H1 (cell line): ENCODE measurements around the gene PAX5. TPM values are rescaled to one million over a fixed set of nuclear protein-coding genes. Genes with fewer than 3 reads are reported as not detected.
A peak's percentile ranks its signal among the peaks of the same experiment; 100 is the strongest.

Source experiments
- CTCF ChIA-PET: fragments of 300-600 bp; sonication (Branson Sonifier 250); formaldehyde crosslinking; loops from one replicate; lab custom pipeline; 2021; ENCODE audit not compliant: partially characterized antibody; lab: Charles Lee
- POLR2A ChIA-PET: fragments of 300-600 bp; sonication (Branson Sonifier 250); formaldehyde crosslinking; loops from one replicate; lab custom pipeline; 2021; ENCODE audit warnings: inconsistent platforms; ENCODE audit not compliant: partially characterized antibody; lab: Charles Lee
- DNase-seq, 2 experiments: peaks; one replicate each; pipeline versions ENCODE4 v3.0.0 to v3.0.0-alpha.2; 2010 to 2022; ENCODE audit warnings: low spot score in 2 of 2, low read depth in 1 of 2, mixed read lengths in 1 of 2
- FAIRE-seq: peaks from 2 replicates; lab custom pipeline; 2011; peaks lifted over from hg19 to GRCh38; lab: Jason Lieb, UNC
- H2AFZ ChIP-seq: 2 replicates; pipeline ENCODE4 v1.8.1; 2012; ENCODE audit warnings: low read length, inconsistent platforms
- H2AK5ac ChIP-seq: 2 replicates; pipeline ENCODE4 v1.6.1; 2013; ENCODE audit warnings: low read depth, low read length
- H2BK120ac ChIP-seq: replicated peaks from 2 replicates; pipeline ENCODE3; 2013; ENCODE audit warnings: low read depth, low read length, inconsistent platforms
- H2BK12ac ChIP-seq: 2 replicates; pipeline ENCODE4 v1.6.1; 2013; ENCODE audit warnings: low read depth, low read length
- H2BK15ac ChIP-seq: 2 replicates; pipeline ENCODE4 v1.6.1; 2013; ENCODE audit warnings: low read length
- H2BK20ac ChIP-seq: 2 replicates; pipeline ENCODE4 v1.6.1; 2013; ENCODE audit warnings: low read length
- H2BK5ac ChIP-seq: 2 replicates; pipeline ENCODE4 v1.6.1; 2013; ENCODE audit warnings: low read depth, low read length
- H3K14ac ChIP-seq: 2 replicates; pipeline ENCODE4 v1.6.1; 2013; ENCODE audit warnings: inconsistent platforms; ENCODE audit not compliant: insufficient read length
- H3K18ac ChIP-seq: 2 replicates; pipeline ENCODE4 v1.6.1; 2013; ENCODE audit warnings: low read length; ENCODE audit errors: extremely low read depth
- H3K23ac ChIP-seq: 2 replicates; pipeline ENCODE4 v1.6.1; 2013; ENCODE audit warnings: inconsistent platforms; ENCODE audit not compliant: insufficient read length
- H3K23me2 ChIP-seq: 2 replicates; pipeline ENCODE4 v1.6.1; 2013; ENCODE audit warnings: low read depth, low read length
- H3K27ac ChIP-seq: 2 replicates; pipeline ENCODE4 v1.6.1; 2011; ENCODE audit warnings: low read depth, low read length, inconsistent platforms
- H3K27me3 ChIP-seq, 4 experiments: replicated peaks in 1 of 4; 1 replicate in 1 of 4; 2 replicates in 3 of 4; pipeline versions ENCODE4 v1.6.1 to v1.8.1; 2011 to 2013; ENCODE audit warnings: low read length in 3 of 4, mild to moderate bottlenecking in 3 of 4, inconsistent platforms in 2 of 4, mixed read lengths in 2 of 4, moderate library complexity in 1 of 4; ENCODE audit not compliant: control insufficient read depth in 3 of 4, insufficient read depth in 3 of 4; ENCODE audit errors: extremely low read depth in 1 of 4
- H3K36me3 ChIP-seq, 4 experiments: 2 replicates each; pipeline versions ENCODE4 v1.6.1 to v1.8.1; 2011 to 2013; ENCODE audit warnings: mild to moderate bottlenecking in 4 of 4, low read length in 3 of 4, moderate library complexity in 2 of 4, control low read depth in 1 of 4, inconsistent platforms in 1 of 4; ENCODE audit not compliant: insufficient read depth in 4 of 4, control insufficient read depth in 2 of 4
- H3K4ac ChIP-seq: replicated peaks from 2 replicates; pipeline ENCODE3; 2013; ENCODE audit warnings: low read length, low read depth, mixed read lengths, inconsistent platforms; ENCODE audit not compliant: insufficient read length
- H3K4me1 ChIP-seq, 4 experiments: replicated peaks in 1 of 4; 1 replicate in 1 of 4; 2 replicates in 3 of 4; pipeline versions ENCODE4 v1.6.1 to v1.8.1; 2011 to 2013; ENCODE audit warnings: low read length in 3 of 4, inconsistent platforms in 2 of 4, mixed read lengths in 1 of 4; ENCODE audit not compliant: insufficient read depth in 4 of 4, control insufficient read depth in 3 of 4
- H3K4me2 ChIP-seq, 2 experiments: 2 replicates each; pipeline versions ENCODE4 v1.6.1 to v1.8.1; 2011 to 2013; ENCODE audit warnings: low read depth in 2 of 2, low read length in 2 of 2, control low read depth in 1 of 2, inconsistent platforms in 1 of 2, mild to moderate bottlenecking in 1 of 2; ENCODE audit not compliant: insufficient read depth in 1 of 2
- H3K4me3 ChIP-seq, 4 experiments: fragments of 200-600, 300-600 bp in 1 of 4; sonication (generic), shearing (Covaris generic), sonication (Bioruptor Twin) in 1 of 4; 2 replicates each; pipeline versions ENCODE4 v1.5.1 to v1.8.1; 2011 to 2016; ENCODE audit warnings: low read length in 4 of 4, low read depth in 3 of 4, control low read depth in 2 of 4, inconsistent platforms in 2 of 4, mild to moderate bottlenecking in 2 of 4, mixed read lengths in 1 of 4, moderate library complexity in 1 of 4; ENCODE audit not compliant: insufficient read depth in 2 of 4; ENCODE audit errors: extremely low read depth in 1 of 4
- H3K56ac ChIP-seq: replicated peaks from 2 replicates; pipeline ENCODE3; 2013; ENCODE audit warnings: low read depth, mild to moderate bottlenecking, mixed read lengths, low read length, inconsistent platforms; ENCODE audit not compliant: insufficient read length
- H3K79me1 ChIP-seq: 2 replicates; pipeline ENCODE4 v1.6.1; 2013; ENCODE audit warnings: low read depth, low read length, control low read depth
- H3K79me2 ChIP-seq, 2 experiments: 2 replicates each; pipeline versions ENCODE4 v1.6.1 to v1.8.1; 2012 to 2013; ENCODE audit warnings: low read length in 2 of 2, mild to moderate bottlenecking in 2 of 2, inconsistent platforms in 1 of 2; ENCODE audit not compliant: insufficient read depth in 2 of 2, control insufficient read depth in 1 of 2
- H3K9ac ChIP-seq, 4 experiments: replicated peaks in 1 of 4; 1 replicate in 1 of 4; 2 replicates in 3 of 4; pipeline versions ENCODE4 v1.6.1 to v1.8.1; 2011 to 2013; ENCODE audit warnings: low read depth in 3 of 4, low read length in 3 of 4, control low read depth in 2 of 4, mild to moderate bottlenecking in 2 of 4, moderate library complexity in 2 of 4, inconsistent platforms in 1 of 4; ENCODE audit errors: extremely low read depth in 1 of 4
- H3K9me3 ChIP-seq, 2 experiments: 2 replicates each; pipeline versions ENCODE4 v1.6.1 to v1.8.1; 2012 to 2013; ENCODE audit warnings: mild to moderate bottlenecking in 2 of 2, moderate library complexity in 2 of 2, control low read depth in 1 of 2, inconsistent platforms in 1 of 2, low read depth in 1 of 2, low read length in 1 of 2, mixed read lengths in 1 of 2; ENCODE audit not compliant: insufficient read depth in 2 of 2
- H4K20me1 ChIP-seq, 2 experiments: replicated peaks in 1 of 2; 2 replicates each; pipeline versions ENCODE3 to v1.8.1; 2011 to 2013; ENCODE audit warnings: inconsistent platforms in 2 of 2, low read length in 2 of 2, mild to moderate bottlenecking in 1 of 2; ENCODE audit not compliant: insufficient read depth in 2 of 2, control insufficient read depth in 1 of 2
- H4K5ac ChIP-seq: 2 replicates; pipeline ENCODE4 v1.6.1; 2013; ENCODE audit warnings: low read length, low read depth, mixed read lengths, inconsistent platforms; ENCODE audit not compliant: insufficient read length
- H4K8ac ChIP-seq: 2 replicates; pipeline ENCODE4 v1.8.0; 2013; ENCODE audit warnings: mild to moderate bottlenecking, moderate library complexity, low read length, inconsistent platforms; ENCODE audit not compliant: insufficient read depth; ENCODE audit errors: extremely low read depth
- H4K91ac ChIP-seq: replicated peaks from 2 replicates; pipeline ENCODE3; 2013; ENCODE audit warnings: low read length, mixed read lengths, inconsistent platforms; ENCODE audit not compliant: insufficient read length
- EZH2 ChIP-seq: fragments of 200-600 bp; sonication (generic); IDR thresholded peaks from 2 replicates; pipeline ENCODE4 v1.7.1; 2012; ENCODE audit warnings: low read depth, mild to moderate bottlenecking, moderate library complexity, low read length, inconsistent platforms; ENCODE audit not compliant: severe bottlenecking
- HDAC6 ChIP-seq: IDR thresholded peaks from one replicate; pipeline ENCODE4 v1.7.1; 2012; ENCODE audit warnings: low read depth, mild to moderate bottlenecking, inconsistent platforms, low read length, moderate library complexity
- JUN ChIP-seq: IDR thresholded peaks from 2 replicates; pipeline ENCODE4 v1.6.1; 2011; ENCODE audit warnings: low read depth, mild to moderate bottlenecking, improper control_type of control experiment, low read length
- NANOG ChIP-seq: IDR thresholded peaks from 2 replicates; pipeline ENCODE4 v1.6.1; 2011; ENCODE audit warnings: low read length, low read depth, mild to moderate bottlenecking, inconsistent platforms; ENCODE audit not compliant: insufficient read depth, poor library complexity, severe bottlenecking
- RBBP5 ChIP-seq: IDR thresholded peaks from 2 replicates; pipeline ENCODE4 v1.7.1; 2012; ENCODE audit warnings: low read depth, mild to moderate bottlenecking, inconsistent platforms, low read length, moderate library complexity, borderline replicate concordance
- YY1 ChIP-seq: IDR thresholded peaks from 2 replicates; pipeline ENCODE4 v1.6.1; 2011; ENCODE audit warnings: low read depth, mild to moderate bottlenecking, low read length
- WGBS, 2 experiments: shearing (Covaris generic) in 1 of 2; methylation state at CpG; one replicate each; pipeline versions ENCODE4 v1.1.6 to v1.1.7; 2013 to 2015; ENCODE audit warnings: low lambda C conversion rate in 2 of 2, mixed read lengths in 2 of 2, inconsistent platforms in 1 of 2, low coverage in 1 of 2, missing lambda C conversion rate in 1 of 2; ENCODE audit not compliant: insufficient replicate concordance in 2 of 2, insufficient coverage in 1 of 2, insufficient read length in 1 of 2; ENCODE audit errors: extremely low coverage in 1 of 2, missing lambda C conversion rate in 1 of 2; 5-methylcytosine and 5-hydroxymethylcytosine counted together
- polyA plus RNA-seq, 7 experiments: library from polyadenylated mRNA; depleted of rRNA in 3 of 7; stranded (reverse) in 5 of 7; unstranded in 2 of 7; fragments of >200 nt in 5 of 7; fragments of 200-250 nt in 2 of 7; gene quantifications; 1 replicate in 5 of 7; 2 replicates in 1 of 7; 4 replicates in 1 of 7; pipeline versions ENCODE4 v1.2.1 to v1.2.3, GENCODE V29; 2011 to 2013; ENCODE audit warnings: missing spikeins in 2 of 7, mixed read lengths in 2 of 7
- total RNA-seq: library from RNA; stranded (reverse); fragmentation: NEBNext Ultra II Directional; extraction: Animal tissue kit (Norgen Biotek cat#: 25700); gene quantifications from 2 replicates; pipeline ENCODE4 v1.2.1, GENCODE V29; 2021

The PAX5 gene
- total and polyA plus RNA-seq, 2 of the 8 experiments (the other 6 are each of a cell fraction or from before 2014, with no cell fraction given) = 0.29 to 0.43 TPM

- FAIRE-seq (no peak), DNase-seq (peak in 1 of 2 experiments; percentile 63)
- Histone ChIP-seq H2BK5ac (no peak overlapping the region), H2BK15ac (no peak overlapping the region), H2BK120ac (no peak overlapping the region), H3K56ac (no peak overlapping the region), H3K4me1 (peaks cover 0 to 47% (median 19%) of the 10 kb centered on the region in 4 experiments; a peak in 5 of 7 replicates), H3K23ac (no peak overlapping the region), H3K79me2 (no peaks in the 10 kb centered on the region), H3K4me2 (peak overlapping the region; percentile 81 to 87), H2AFZ (no peak overlapping the region), H3K4me3 (peak overlapping the region; percentile 52 to 63 (median 54); a peak in 6 of 8 replicates), H3K36me3 (peaks cover 0 to 2% (median 0%) of the 10 kb centered on the region in 4 experiments; a peak in 1 of 8 replicates), H3K27ac (no peak overlapping the region), H2BK20ac (no peak overlapping the region), H3K27me3 (peaks cover 91 to 98% (median 98%) of the 10 kb centered on the region in 4 experiments), H3K9ac (no peak overlapping the region), H3K9me3 (no peaks in the 10 kb centered on the region), H3K18ac (0 out of 2 replicates have a peak overlapping the region, but pooled peaks have one; percentile 15), H2BK12ac (no peak overlapping the region), H4K8ac (no peak overlapping the region), H3K79me1 (no peaks in the 10 kb centered on the region), H3K4ac (no peak overlapping the region), H4K5ac (no peak overlapping the region), H4K20me1 (peaks cover 7 to 21% of the 10 kb centered on the region in 2 experiments), H4K91ac (no peak overlapping the region), H3K23me2 (peaks cover 21% of the 10 kb centered on the region; the same call in 1 of the 2 replicates), H3K14ac (no peak overlapping the region), H2AK5ac (no peak overlapping the region)
- ChIA-PET CTCF (interaction anchor here (1.6 kb wide), 1 partner anchor 234 kb away, joined by 4 read pairs; no protein-coding TSS in a partner anchor), POLR2A (interaction anchor here (1.2 to 2.5 kb wide), 2 partner anchors 9 to 18 kb away, joined by 3 to 7 read pairs; no protein-coding TSS in a partner anchor)
- WGBS, 2 experiments = 11% methylated on average over 22 of the region's 22 CpGs; no CpG with 5 or more reads in 1 of the 2 experiments
- TF ChIP-seq YY1 = no peak
- TF ChIP-seq HDAC6 = no peak
- TF ChIP-seq EZH2 = peak; percentile 71
- TF ChIP-seq JUN = no peak
- 0 out of 2 replicates have a peak, but pooled peaks have one; percentile 34 for TF ChIP-seq RBBP5
- TF ChIP-seq NANOG = no peak
These were observed 5.5 kb downstream of the PAX5 start for GRCh38 chr9:37028420-37029031.
